A549 (cell line): ENCODE measurements around the gene TBC1D22A.

Experiments
- CHD2 ChIP-seq: fragments of 150-350 bp; IDR thresholded peaks from 2 replicates; pipeline ENCODE4 v1.6.1; 2014; ENCODE audit warnings: low read length; ENCODE audit not compliant: partially characterized antibody
- FOXS1 ChIP-seq: fragments of 250-450 bp; sonication (Bioruptor Pico); IDR thresholded peaks from 2 replicates; pipeline ENCODE4 v1.5.0; 2020; ENCODE audit warnings: mild to moderate bottlenecking, moderate library complexity
- GATA3 ChIP-seq: IDR thresholded peaks from 2 replicates; pipeline ENCODE4 v1.6.1; 2012; ENCODE audit warnings: borderline replicate concordance
- POLR2A ChIP-seq: IDR thresholded peaks from 2 replicates; pipeline ENCODE4 v1.6.1; 2012; ENCODE audit warnings: mild to moderate bottlenecking, low read length
- SMC3 ChIP-seq: fragments of >200 bp; sonication (Bioruptor Twin); formaldehyde crosslinking; IDR thresholded peaks from 3 replicates; pipeline ENCODE4 v1.6.1; 2018; ENCODE audit warnings: inconsistent platforms
- ZFP36 ChIP-seq: fragments of 450-650 bp; IDR thresholded peaks from 2 replicates; pipeline ENCODE4 v1.6.1; 2014; ENCODE audit warnings: borderline replicate concordance; ENCODE audit not compliant: partially characterized antibody
- TF ChIP-seq, protein P1 (sequence below): IDR thresholded peaks from 2 replicates; pipeline ENCODE4 v1.6.1; 2012
- TF ChIP-seq, protein P2 (sequence below): fragments of >200 bp; sonication (Bioruptor Twin); formaldehyde crosslinking; IDR thresholded peaks from 3 replicates; pipeline ENCODE4 v1.5.1; 2016
- TF ChIP-seq, protein P3 (sequence below): fragments of 200-600 bp; sonication (generic); IDR thresholded peaks from 2 replicates; pipeline ENCODE4 v1.6.1; 2016; ENCODE audit warnings: antibody characterized with exemption, mild to moderate bottlenecking, moderate library complexity
- TF ChIP-seq, protein P4 (sequence below): fragments of >200 bp; sonication (Bioruptor Twin); formaldehyde crosslinking; IDR thresholded peaks from 3 replicates; pipeline ENCODE4 v1.6.1; 2016

DNA sequence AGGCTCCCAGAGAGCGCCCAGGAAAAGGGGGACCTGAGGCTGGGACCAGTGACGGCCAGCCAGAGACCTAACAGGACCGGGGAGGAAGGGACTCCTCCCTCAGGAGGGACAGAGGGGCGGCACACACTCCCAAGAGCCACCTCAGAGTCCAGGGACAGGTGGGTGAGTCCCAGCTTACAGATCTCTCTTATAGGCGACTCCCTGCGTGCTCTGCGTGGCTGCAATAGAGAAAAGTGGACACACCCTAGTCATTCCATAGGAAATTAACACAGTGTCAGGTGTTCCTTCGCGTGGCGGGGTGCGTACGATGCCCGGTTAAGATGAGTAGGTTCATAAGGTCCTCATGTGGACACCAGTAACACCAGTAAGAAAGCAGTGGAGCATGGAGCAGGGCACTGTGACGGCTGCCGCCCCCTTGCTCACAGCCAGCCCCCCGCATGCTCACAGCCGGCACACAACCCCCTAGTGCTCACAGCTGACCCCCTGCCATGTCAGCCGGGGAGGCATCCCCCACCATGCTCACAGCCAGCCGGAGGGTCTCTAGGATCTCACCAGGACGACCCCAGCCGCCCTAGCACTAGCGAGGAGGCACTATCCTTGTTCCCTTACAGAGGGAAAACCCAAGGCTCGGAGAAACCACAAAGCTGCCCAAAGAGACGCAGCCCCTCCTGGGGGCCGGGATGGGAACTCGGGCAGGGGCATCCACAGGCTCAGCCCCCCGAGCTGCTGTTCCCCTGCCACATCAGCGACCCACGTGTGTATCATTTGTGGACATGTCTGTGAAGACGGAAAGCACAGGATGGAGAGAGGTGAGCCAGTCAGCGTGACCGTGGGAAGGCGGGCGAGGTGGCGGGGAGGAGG lies 426.8 kb downstream of the TBC1D22A start:
- TF ChIP-seq, protein P1, sequence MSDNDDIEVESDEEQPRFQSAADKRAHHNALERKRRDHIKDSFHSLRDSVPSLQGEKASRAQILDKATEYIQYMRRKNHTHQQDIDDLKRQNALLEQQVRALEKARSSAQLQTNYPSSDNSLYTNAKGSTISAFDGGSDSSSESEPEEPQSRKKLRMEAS, result no peak
- TF ChIP-seq, protein P2, sequence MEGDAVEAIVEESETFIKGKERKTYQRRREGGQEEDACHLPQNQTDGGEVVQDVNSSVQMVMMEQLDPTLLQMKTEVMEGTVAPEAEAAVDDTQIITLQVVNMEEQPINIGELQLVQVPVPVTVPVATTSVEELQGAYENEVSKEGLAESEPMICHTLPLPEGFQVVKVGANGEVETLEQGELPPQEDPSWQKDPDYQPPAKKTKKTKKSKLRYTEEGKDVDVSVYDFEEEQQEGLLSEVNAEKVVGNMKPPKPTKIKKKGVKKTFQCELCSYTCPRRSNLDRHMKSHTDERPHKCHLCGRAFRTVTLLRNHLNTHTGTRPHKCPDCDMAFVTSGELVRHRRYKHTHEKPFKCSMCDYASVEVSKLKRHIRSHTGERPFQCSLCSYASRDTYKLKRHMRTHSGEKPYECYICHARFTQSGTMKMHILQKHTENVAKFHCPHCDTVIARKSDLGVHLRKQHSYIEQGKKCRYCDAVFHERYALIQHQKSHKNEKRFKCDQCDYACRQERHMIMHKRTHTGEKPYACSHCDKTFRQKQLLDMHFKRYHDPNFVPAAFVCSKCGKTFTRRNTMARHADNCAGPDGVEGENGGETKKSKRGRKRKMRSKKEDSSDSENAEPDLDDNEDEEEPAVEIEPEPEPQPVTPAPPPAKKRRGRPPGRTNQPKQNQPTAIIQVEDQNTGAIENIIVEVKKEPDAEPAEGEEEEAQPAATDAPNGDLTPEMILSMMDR, result no peak
- TF ChIP-seq GATA3, result no peak
- TF ChIP-seq POLR2A, result no peak
- TF ChIP-seq, protein P3, sequence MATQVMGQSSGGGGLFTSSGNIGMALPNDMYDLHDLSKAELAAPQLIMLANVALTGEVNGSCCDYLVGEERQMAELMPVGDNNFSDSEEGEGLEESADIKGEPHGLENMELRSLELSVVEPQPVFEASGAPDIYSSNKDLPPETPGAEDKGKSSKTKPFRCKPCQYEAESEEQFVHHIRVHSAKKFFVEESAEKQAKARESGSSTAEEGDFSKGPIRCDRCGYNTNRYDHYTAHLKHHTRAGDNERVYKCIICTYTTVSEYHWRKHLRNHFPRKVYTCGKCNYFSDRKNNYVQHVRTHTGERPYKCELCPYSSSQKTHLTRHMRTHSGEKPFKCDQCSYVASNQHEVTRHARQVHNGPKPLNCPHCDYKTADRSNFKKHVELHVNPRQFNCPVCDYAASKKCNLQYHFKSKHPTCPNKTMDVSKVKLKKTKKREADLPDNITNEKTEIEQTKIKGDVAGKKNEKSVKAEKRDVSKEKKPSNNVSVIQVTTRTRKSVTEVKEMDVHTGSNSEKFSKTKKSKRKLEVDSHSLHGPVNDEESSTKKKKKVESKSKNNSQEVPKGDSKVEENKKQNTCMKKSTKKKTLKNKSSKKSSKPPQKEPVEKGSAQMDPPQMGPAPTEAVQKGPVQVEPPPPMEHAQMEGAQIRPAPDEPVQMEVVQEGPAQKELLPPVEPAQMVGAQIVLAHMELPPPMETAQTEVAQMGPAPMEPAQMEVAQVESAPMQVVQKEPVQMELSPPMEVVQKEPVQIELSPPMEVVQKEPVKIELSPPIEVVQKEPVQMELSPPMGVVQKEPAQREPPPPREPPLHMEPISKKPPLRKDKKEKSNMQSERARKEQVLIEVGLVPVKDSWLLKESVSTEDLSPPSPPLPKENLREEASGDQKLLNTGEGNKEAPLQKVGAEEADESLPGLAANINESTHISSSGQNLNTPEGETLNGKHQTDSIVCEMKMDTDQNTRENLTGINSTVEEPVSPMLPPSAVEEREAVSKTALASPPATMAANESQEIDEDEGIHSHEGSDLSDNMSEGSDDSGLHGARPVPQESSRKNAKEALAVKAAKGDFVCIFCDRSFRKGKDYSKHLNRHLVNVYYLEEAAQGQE, result no peak
- no peak for TF ChIP-seq SMC3
- no peak for TF ChIP-seq FOXS1 (CRISPR knock-in tag)
- TF ChIP-seq ZFP36, result no peak
- TF ChIP-seq, protein P4, sequence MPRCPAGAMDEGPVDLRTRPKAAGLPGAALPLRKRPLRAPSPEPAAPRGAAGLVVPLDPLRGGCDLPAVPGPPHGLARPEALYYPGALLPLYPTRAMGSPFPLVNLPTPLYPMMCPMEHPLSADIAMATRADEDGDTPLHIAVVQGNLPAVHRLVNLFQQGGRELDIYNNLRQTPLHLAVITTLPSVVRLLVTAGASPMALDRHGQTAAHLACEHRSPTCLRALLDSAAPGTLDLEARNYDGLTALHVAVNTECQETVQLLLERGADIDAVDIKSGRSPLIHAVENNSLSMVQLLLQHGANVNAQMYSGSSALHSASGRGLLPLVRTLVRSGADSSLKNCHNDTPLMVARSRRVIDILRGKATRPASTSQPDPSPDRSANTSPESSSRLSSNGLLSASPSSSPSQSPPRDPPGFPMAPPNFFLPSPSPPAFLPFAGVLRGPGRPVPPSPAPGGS, result no peak
- no peak for TF ChIP-seq CHD2
